Right ventricle myocardium inferior (tissue), 1 donor: ENCODE results near the gene PIF1. TPM values are rescaled to one million over a fixed set of nuclear protein-coding genes. Genes with fewer than 3 reads are reported as not detected.

Source experiments
- total RNA-seq: library from RNA; stranded (reverse); fragmentation: NEBNext Ultra II Directional; extraction: Animal tissue kit (Norgen Biotek cat#: 25700); gene quantifications from one replicate; pipeline ENCODE4 v1.2.1, GENCODE V29; 2021
- donor health status: DM: no; HTN: yes; CAD: no; lungs with severe emphysema.

The PIF1 gene
- total RNA-seq, 1 donor from 2014 or later, result 0.73 TPM

Other genes with a start within 250 kb of the PIF1 start
- 255 TPM for gene RBPMS2, start 50.1 kb downstream of the PIF1 start, total RNA-seq
- gene PLEKHO2, start 16.3 kb upstream of the PIF1 start, total RNA-seq, result 10.4 TPM
- gene ANKDD1A, start 86.3 kb upstream of the PIF1 start, total RNA-seq, result 1.1 TPM
- 45.3 TPM for gene SPG21, start 164.3 kb upstream of the PIF1 start, total RNA-seq
- gene MTFMT, start 204.0 kb upstream of the PIF1 start, total RNA-seq, result 18.7 TPM
- not detected for gene SLC51B, start 219.7 kb upstream of the PIF1 start, total RNA-seq
- 23.3 TPM for gene RASL12, start 242.3 kb upstream of the PIF1 start, total RNA-seq